Measurements from ENCODE around the gene FGFBP1. TPM values are rescaled to one million over a fixed set of nuclear protein-coding genes. Genes with fewer than 3 reads are reported as not detected.
A peak's percentile ranks its signal among the peaks of the same experiment; 100 is the strongest.
"Not testable (repeated sequence)": the region's sequence is repeated elsewhere in the genome, so short reads cannot be mapped to it uniquely, and the experiment has no call there.

FGFBP1 gene
- total RNA-seq, 1 experiment from 2014 or later, result 0.05 TPM

GRCh38 chr4:15947684-15948083, 9.1 kb upstream of the FGFBP1 start:
- no peak for DNase-seq (ENCODE audit: low read depth)

DNA sequence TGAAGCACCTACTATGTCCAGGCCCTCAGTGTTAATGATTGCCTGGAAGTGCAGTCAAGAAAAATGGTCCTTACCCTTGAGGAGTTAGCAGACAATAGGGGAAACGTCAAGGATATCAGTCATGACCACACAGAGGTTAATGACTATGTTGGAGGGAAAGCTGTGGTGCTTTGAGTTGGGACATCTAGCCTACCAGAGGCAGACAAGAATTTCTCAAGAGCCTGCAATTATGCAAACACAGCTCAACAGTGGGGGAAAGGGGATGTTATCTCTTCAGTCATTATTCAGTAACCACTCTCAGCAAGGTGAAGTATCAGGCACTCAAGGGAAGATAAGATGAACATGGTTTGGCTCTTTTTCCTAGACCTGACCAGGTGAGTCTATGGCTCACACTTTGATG, 7.0 kb upstream of the FGFBP1 start:
- no peak for DNase-seq (ENCODE audit: low read depth)

- no peak for DNase-seq (ENCODE audit: low read depth)
These were observed 6.4 kb upstream of the FGFBP1 start for GRCh38 chr4:15944895-15945294.

- DNase-seq (ENCODE audit: low read depth), result no peak
These were observed 3.7 kb upstream of the FGFBP1 start for GRCh38 chr4:15942283-15942682.

- peak; percentile 18 for DNase-seq (ENCODE audit: low read depth)
These were observed 358 bp downstream of the FGFBP1 start for GRCh38 chr4:15938182-15938581.

- no peak for DNase-seq (ENCODE audit: low read depth)
These were observed 2.0 kb downstream of the FGFBP1 start for GRCh38 chr4:15936495-15936894.

GRCh38 chr4:15935504-15936402, 2.8 kb downstream of the FGFBP1 start:
- no peak for DNase-seq (ENCODE audit: low read depth)

GRCh38 chr4:15934259-15934658, 4.3 kb downstream of the FGFBP1 start:
- no peak for DNase-seq (ENCODE audit: low read depth)

DNA sequence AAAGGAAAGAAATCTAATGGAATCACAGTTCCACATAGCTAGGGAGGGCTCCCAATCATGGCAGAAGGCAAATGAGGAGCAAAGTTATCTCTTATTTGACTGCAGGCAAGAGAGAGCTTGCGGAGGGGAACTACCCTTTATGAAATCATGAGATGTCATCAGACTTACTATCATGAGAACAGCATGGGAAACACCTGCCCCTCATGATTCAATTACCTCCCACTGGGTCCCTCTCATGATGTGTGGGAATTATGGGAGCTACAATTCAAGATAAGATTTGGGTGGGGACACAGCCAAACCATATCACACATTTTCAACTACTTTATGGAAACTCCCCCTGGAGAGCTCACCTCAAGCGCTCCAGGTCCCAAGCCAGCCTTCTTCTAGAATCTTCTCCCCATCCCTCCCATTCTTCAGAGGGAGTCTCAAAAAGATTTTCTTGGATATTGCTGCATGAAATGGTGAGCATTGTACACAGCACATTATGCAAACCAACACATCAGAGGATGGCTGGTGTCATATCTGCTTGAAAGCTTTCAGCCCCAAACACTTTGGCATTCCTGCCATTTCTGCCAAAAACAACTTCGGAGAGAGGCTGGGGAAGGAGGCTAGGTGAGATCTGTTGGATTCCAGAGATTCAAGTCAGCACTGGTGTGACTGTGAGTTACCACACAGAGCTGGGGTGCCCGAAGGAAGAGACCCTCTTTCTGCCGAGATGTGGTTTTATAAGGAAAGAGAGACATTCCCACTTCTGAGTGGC, 6.9 kb downstream of the FGFBP1 start:
- no peak for DNase-seq (ENCODE audit: low read depth)

DNA sequence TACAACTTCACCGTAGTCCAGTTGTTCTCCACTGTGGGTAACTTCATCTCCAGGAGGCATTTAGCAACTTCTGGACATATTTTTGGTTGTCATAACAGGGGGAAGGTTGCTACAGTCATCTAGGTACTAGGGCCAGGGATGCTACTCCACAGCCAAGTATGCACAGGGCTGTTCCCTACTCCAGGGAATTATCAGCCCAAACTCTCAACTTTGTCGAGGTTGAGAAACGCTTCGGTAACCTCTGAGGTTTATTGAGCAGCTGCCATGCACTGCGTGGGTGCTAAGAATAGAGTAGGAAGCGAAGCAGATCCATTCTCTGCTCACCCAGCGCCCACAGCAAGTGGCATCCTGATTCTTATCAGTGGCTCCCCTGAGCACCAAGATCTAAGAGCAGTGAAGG, 8.2 kb downstream of the FGFBP1 start:
- no peak for DNase-seq (ENCODE audit: low read depth)

GRCh38 chr4:15929540-15929939, 9.0 kb downstream of the FGFBP1 start:
- no peak for DNase-seq (ENCODE audit: low read depth)

GRCh38 chr4:15928883-15929282, 9.7 kb downstream of the FGFBP1 start:
- DNase-seq (ENCODE audit: low read depth), result no peak

- DNase-seq (ENCODE audit: low read depth), result no peak
These were observed 12.1 kb downstream of the FGFBP1 start for GRCh38 chr4:15926486-15926885.

- DNase-seq (ENCODE audit: low read depth), result no peak
These were observed 12.7 kb downstream of the FGFBP1 start for GRCh38 chr4:15925830-15926229.

- no peak for DNase-seq (ENCODE audit: low read depth)
These were observed 17.0 kb downstream of the FGFBP1 start for GRCh38 chr4:15921592-15921932.

- peak; percentile 90 for DNase-seq (ENCODE audit: low read depth)
These were observed 17.6 kb downstream of the FGFBP1 start for GRCh38 chr4:15920723-15921591.

GRCh38 chr4:15918484-15919129, 19.9 kb downstream of the FGFBP1 start:
- DNase-seq (ENCODE audit: low read depth), result no peak

DNA sequence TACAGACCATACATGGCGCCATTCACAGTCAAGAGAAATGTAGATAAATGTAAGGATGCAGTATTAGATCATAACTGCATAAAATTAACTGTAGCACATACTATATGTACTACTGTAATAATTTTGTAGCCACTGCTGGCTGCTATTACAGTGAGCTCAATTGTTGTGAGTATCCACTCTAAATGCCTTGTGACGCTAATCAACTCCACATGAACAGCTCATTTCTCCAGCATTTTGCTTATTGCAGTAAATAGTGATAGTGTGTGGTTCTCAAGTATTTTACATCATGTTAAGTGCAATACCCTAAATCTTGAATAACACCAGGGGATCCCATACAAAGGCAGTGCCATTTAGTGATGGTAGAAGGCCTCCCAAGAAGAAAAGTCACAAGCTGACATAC, 21.2 kb downstream of the FGFBP1 start:
- no peak for DNase-seq (ENCODE audit: low read depth)

DNA sequence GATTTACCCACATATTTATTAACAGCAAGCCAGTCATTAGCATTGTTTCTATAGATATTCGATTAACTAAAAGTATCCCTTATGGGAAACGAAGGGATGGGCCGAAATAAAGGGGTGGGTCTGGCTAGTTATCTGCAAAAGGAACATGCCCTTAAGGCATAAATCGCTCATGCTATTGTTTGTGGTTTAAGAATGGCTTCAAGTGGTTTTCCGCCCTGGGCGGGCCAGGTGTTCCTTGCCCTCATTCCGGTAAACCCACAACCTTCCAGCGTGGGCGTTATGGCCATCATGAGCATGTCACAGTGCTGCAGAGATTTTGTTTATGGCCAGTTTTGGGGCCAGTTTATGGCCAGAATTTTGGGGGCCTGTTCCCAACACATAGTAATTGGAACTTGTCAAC, 22.2 kb downstream of the FGFBP1 start:
- DNase-seq (ENCODE audit: low read depth), result not testable (repeated sequence)

DNA sequence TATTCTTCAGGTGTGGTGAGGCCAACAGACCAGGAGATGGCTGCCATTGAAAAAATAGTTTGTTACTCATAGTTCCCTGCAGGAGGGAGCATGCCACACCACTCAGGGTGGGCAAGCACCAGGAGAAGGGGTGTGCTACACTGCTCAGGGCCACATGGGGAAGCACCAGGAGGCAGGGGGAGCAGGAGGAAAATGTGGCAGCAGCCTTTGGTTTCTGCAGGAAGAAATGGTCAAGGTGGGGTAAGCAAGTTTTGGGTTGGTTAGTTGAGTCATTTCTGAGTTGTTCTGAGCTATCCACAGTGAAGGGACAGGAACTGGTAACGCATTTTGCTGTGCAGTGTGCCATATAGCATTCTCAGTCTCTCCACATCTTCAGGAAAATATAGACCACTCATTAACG, 23.8 kb downstream of the FGFBP1 start:
- peak; percentile 11 for DNase-seq (ENCODE audit: low read depth)

DNA sequence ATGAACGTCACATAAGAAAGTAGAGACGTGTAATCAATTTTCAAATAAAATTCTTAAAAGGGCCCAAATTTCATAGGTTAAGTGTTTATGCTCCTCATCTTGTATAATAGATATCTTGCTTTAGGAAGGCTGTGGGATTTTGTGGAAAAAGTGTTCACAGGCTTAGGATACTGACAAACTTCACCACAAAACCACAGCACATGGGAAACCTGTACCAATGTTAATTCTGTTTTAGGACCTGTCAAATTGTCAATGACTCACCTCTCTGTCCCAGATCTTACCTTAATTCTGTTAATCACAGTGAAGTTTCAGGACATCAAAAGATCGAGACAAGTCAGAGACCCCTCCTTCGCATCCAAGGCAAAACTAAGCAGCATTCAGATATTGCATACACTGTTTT, 24.2 kb downstream of the FGFBP1 start:
- peak; percentile 73 for DNase-seq (ENCODE audit: low read depth)
